GM12891 (cell line): Measurements from ENCODE around the gene ACKR2. TPM values are rescaled to one million over a fixed set of nuclear protein-coding genes. Genes with fewer than 3 reads are reported as not detected.

Experiments used
- DNase-seq: peaks from one replicate; pipeline ENCODE4 v3.0.0; 2011; ENCODE audit warnings: low spot score; ENCODE audit not compliant: insufficient read length
- FAIRE-seq: peaks from 2 replicates; lab custom pipeline; 2011; peaks lifted over from hg19 to GRCh38; lab: Jason Lieb, UNC
- PAX5 ChIP-seq: IDR thresholded peaks from 2 replicates; pipeline ENCODE4 v1.6.1; 2011; ENCODE audit warnings: low read length, moderate library complexity, mild to moderate bottlenecking; ENCODE audit not compliant: insufficient read depth, severe bottlenecking
- POLR2A ChIP-seq: IDR thresholded peaks from 2 replicates; pipeline ENCODE4 v1.6.1; 2011; ENCODE audit warnings: low read depth, low read length, control low read depth
- POLR2AphosphoS5 ChIP-seq: IDR thresholded peaks from 2 replicates; pipeline ENCODE4 v1.6.1; 2011; ENCODE audit warnings: low read depth, low read length, control low read depth
- POU2F2 ChIP-seq: IDR thresholded peaks from 2 replicates; pipeline ENCODE4 v1.6.1; 2011; ENCODE audit warnings: low read depth, mild to moderate bottlenecking, control low read depth, low read length, moderate library complexity
- SPI1 ChIP-seq: IDR thresholded peaks from 2 replicates; pipeline ENCODE4 v1.6.1; 2011; ENCODE audit warnings: low read depth, low read length, control low read depth
- TAF1 ChIP-seq: IDR thresholded peaks from 2 replicates; pipeline ENCODE4 v1.6.1; 2011; ENCODE audit warnings: low read depth, low read length, control low read depth
- polyA plus RNA-seq: library from polyadenylated mRNA; unstranded; fragments of >200 nt; gene quantifications from one replicate; pipeline ENCODE4 v1.2.1, GENCODE V29; 2012; ENCODE audit warnings: low read depth, missing spikeins, inconsistent platforms; ENCODE audit not compliant: missing spikeins

The ACKR2 gene, protein sequence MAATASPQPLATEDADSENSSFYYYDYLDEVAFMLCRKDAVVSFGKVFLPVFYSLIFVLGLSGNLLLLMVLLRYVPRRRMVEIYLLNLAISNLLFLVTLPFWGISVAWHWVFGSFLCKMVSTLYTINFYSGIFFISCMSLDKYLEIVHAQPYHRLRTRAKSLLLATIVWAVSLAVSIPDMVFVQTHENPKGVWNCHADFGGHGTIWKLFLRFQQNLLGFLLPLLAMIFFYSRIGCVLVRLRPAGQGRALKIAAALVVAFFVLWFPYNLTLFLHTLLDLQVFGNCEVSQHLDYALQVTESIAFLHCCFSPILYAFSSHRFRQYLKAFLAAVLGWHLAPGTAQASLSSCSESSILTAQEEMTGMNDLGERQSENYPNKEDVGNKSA
- 0.46 TPM for polyA plus RNA-seq

DNA sequence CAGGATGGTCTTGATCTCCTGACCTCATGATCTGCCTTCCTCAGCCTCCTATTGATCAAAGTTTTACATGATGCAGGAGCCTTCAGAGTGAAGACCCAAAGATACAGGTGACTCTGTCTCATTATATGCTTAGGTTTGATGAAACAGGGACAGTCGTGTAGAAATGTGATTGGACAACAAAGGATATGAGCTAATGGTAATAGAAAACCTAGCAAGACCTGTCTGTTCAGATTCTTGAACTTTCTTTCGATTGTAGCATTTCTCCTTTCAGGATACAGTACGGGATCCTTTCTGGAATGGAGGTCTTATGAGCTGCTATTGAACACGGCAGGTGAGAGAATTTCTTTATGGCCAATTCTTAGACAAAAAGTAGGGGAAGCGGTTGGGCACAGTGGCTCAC lies at the start of gene ACKR2:
ACKR2 (plus strand) TSS at position 244 of the 400 bp plus-strand sequence. CDS start 55,058 bp downstream, outside the sequence.
- no peak for FAIRE-seq
- TF ChIP-seq POLR2AphosphoS5: no peak
- TF ChIP-seq POLR2A: no peak
- no peak for TF ChIP-seq SPI1
- TF ChIP-seq TAF1: no peak
- TF ChIP-seq PAX5: no peak
- no peak for TF ChIP-seq POU2F2
- DNase-seq: no peak

DNA sequence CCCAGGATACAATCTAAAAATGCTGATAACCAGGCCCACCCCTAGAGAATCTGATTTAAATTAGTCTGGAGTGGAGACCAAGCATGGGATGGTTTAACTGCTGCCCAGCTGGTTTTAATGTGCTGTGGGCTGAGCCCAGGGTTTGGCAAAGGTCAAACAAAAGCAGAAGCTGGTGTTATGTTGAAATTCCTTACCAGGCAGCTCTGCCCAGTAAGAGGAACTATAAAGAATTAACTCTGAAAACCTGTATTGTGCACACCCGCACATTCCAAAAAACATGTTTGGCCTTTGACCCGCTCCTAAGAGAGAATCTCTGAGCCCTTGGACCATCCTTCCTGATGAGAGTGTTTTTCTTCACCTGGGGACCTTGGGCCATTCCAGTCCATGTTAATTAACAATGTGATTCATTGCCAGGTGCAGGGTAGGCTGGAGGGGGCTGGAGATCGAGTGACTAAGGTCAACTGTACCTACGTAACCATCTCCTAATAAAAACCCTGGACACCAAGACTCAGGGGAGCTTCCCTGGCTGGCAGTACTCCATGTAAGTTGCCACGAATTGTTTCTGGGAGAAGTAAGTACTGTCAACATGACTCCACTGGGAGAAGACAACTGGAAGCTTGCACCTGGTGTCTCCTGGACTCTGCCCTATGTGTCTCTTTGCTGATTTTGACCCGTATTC lies 47.1 kb upstream of the ACKR2 start:
- no peak for DNase-seq
- TF ChIP-seq PAX5 (no peak), SPI1 (no peak), POLR2A (no peak), TAF1 (no peak), POU2F2 (no peak), POLR2AphosphoS5 (no peak)
- FAIRE-seq: no peak

- DNase-seq: no peak
- no peak for FAIRE-seq
- TF ChIP-seq PAX5 (no peak), POU2F2 (no peak), POLR2A (no peak), TAF1 (no peak), POLR2AphosphoS5 (no peak), SPI1 (no peak)
Measured at GRCh38 chr3:42763021-42763420, 46.2 kb upstream of the ACKR2 start.

- DNase-seq: no peak
- FAIRE-seq: no peak
- TF ChIP-seq TAF1: no peak
- no peak for TF ChIP-seq POLR2A
- no peak for TF ChIP-seq POLR2AphosphoS5
- TF ChIP-seq POU2F2: no peak
- TF ChIP-seq PAX5: no peak
- no peak for TF ChIP-seq SPI1
Measured at GRCh38 chr3:42764115-42764514, 45.1 kb upstream of the ACKR2 start.

GRCh38 chr3:42764561-42765295 lies 44.5 kb upstream of the ACKR2 start:
- FAIRE-seq (no peak), DNase-seq (no peak)
- TF ChIP-seq POU2F2: no peak
- TF ChIP-seq POLR2A: no peak
- TF ChIP-seq POLR2AphosphoS5: no peak
- no peak for TF ChIP-seq PAX5
- TF ChIP-seq TAF1: no peak
- TF ChIP-seq SPI1: no peak

DNA sequence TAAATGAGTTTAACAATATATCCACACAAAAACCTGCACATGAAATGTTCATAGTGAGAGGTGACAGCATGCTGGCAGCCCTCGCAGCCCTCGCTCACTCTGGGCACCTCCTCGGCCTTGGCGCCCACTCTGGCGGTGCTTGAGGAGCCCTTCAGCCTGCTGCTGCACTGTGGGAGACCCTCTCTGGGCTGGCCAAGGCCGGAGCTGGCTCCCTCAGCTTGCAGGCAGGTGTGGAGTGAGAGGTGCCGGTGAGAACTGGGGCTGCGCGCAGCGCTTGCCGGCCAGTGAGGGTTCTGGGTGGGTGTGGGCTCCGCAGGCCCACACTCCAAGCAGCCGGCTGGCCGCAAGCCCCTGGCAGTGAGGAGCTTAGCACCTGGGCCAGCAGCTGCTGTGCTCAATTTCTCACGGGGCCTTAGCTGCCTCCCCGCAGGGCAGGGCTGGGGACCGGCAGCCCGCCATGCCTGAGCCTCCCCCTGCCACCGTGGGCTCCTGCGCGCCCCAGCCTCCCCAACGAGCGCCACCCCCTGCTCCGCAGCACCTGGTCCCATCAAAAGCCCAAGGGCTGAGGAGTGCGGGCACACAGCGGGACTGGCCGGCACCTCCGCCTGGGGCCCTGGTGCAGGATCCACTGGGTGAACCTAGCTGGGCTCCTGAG lies 39.6 kb upstream of the ACKR2 start:
- DNase-seq (no peak), FAIRE-seq (no peak)
- no peak for TF ChIP-seq SPI1
- no peak for TF ChIP-seq POU2F2
- TF ChIP-seq TAF1: no peak
- TF ChIP-seq PAX5: no peak
- TF ChIP-seq POLR2A: no peak
- no peak for TF ChIP-seq POLR2AphosphoS5

DNA sequence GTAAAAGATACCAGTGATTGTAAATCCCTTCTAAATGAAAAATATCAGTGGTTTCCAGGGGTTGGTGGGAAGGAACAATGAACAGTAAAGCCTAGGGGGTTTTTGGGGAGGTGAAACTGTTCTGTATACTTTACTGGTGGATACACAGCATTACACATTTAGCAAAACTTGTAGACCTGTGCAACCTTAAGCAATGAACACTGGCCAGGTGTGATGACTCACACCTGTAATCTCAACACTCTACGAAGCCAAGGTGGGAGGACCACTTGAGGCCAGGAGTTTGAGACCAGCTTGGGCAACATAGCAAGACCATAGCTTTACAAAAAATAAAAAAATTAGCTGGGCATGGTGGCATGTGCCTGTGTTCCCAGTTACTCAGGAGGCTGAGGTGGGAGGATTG lies 38.0 kb upstream of the ACKR2 start:
- FAIRE-seq: peak; percentile 9
- TF ChIP-seq SPI1 (no peak), PAX5 (no peak), POU2F2 (no peak), TAF1 (no peak), POLR2AphosphoS5 (no peak), POLR2A (no peak)

DNA sequence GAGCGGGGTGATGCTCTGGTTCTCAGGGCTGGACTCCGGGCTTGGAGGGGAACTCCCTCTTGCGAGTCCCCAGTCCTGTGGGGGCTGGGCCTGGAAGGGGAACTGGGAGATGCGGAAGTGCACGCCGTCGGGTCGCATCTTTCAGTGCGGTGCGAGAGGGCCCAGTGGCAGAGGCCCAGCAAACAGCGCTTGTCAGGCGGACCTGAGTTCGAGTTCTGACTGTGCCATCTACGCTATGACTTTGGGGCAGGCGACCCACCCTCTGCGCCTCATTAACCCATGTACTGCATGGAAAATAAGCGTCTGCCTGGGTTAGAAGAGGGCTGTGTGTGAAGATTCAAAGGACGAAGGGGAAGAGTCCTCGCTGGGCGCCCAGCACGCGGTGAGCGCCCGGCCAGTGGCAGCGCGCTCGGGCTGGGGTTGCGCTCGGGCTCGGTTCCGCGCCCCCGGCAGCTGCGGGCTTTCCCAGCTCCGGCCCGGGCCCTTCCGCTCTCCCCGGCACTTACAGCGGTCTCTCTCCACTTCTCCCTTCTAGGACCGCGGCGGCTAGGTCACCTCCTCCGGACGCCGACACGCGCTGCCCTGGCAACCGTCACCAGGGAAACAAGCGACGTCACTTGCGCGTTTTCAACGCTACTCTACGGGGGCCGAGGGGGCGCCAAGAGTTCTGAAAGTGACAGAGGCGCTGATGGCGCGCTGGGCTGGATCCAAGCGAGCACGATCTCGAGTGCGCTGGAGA lies 36.4 kb upstream of the ACKR2 start, which contains the start of gene CCDC13:
CCDC13 (minus strand) TSS at position 584 of the 739 bp plus-strand sequence. CDS start 14,908 bp downstream, outside the sequence.
- DNase-seq (peak; percentile 93), FAIRE-seq (peak; percentile 94)
- peak; percentile 91 for TF ChIP-seq TAF1
- TF ChIP-seq POU2F2: 0 out of 2 replicates have a peak, but pooled peaks have one; percentile 41
- peak; percentile 78 for TF ChIP-seq POLR2A
- TF ChIP-seq PAX5: no peak
- peak; percentile 84 for TF ChIP-seq SPI1
- TF ChIP-seq POLR2AphosphoS5: peak; percentile 68

More for the DNA sequence above, 38.0 kb upstream of the ACKR2 start:
- no peak for DNase-seq
